Dermis blood vessel endothelial cell (primary cell): ENCODE data around the gene NEK11. TPM values are rescaled to one million over a fixed set of nuclear protein-coding genes. Genes with fewer than 3 reads are reported as not detected.
"Not testable (repeated sequence)": the region's sequence is repeated elsewhere in the genome, so short reads cannot be mapped to it uniquely, and the experiment has no call there.

ENCODE experiments used
- DNase-seq: peaks from one replicate; pipeline ENCODE4 v3.0.0; 2010
- total RNA-seq: library from RNA; depleted of rRNA; stranded (reverse); fragments of >200 nt; gene quantifications from 2 replicates; pipeline ENCODE4 v1.2.3, GENCODE V29; 2014

The NEK11 gene
- total RNA-seq, result 2.8 and 4.1 TPM in 2 replicates

GRCh38 chr3:131026321-131027151 is at the start of gene NEK11, which contains the start of gene ASTE1:
NEK11 (plus strand) TSS chr3:131026877; CDS start chr3:131029709, 2,832 bp downstream.
ASTE1 (minus strand) TSS chr3:131026825; CDS start chr3:131025306, 1,519 bp downstream.
- peak; percentile 90 for DNase-seq

GRCh38 chr3:130979117-130979516 is 47.6 kb upstream of the NEK11 start:
- no peak for DNase-seq

- DNase-seq, result no peak
Observed at GRCh38 chr3:130981469-130981868, 45.2 kb upstream of the NEK11 start.

GRCh38 chr3:130990282-130990681 is 36.4 kb upstream of the NEK11 start:
- no peak for DNase-seq

- DNase-seq, result no peak
Observed at GRCh38 chr3:130991126-130991525, 35.6 kb upstream of the NEK11 start.

GRCh38 chr3:130992344-130992743 is 34.3 kb upstream of the NEK11 start:
- no peak for DNase-seq

- DNase-seq, result no peak
Observed at GRCh38 chr3:130997289-130997688, 29.4 kb upstream of the NEK11 start.

GRCh38 chr3:131001071-131001470 is 25.6 kb upstream of the NEK11 start:
- no peak for DNase-seq

GRCh38 chr3:131004603-131005002 is 22.1 kb upstream of the NEK11 start:
- DNase-seq, result no peak

- no peak for DNase-seq
Observed at GRCh38 chr3:131007256-131007655, 19.4 kb upstream of the NEK11 start.

- DNase-seq, result no peak
Observed at GRCh38 chr3:131007782-131008181, 18.9 kb upstream of the NEK11 start.

- no peak for DNase-seq
Observed at GRCh38 chr3:131008326-131008725, 18.4 kb upstream of the NEK11 start.

GRCh38 chr3:131009698-131010097 is 17.0 kb upstream of the NEK11 start:
- DNase-seq, result no peak

GRCh38 chr3:131018970-131019369 is 7.7 kb upstream of the NEK11 start:
- DNase-seq, result no peak

GRCh38 chr3:131020122-131020693 is 6.5 kb upstream of the NEK11 start:
- no peak for DNase-seq

- DNase-seq, result no peak
Observed at GRCh38 chr3:131025539-131025938, 1.1 kb upstream of the NEK11 start.

- DNase-seq, result no peak
Observed at GRCh38 chr3:131028844-131029243, 2.2 kb downstream of the NEK11 start.

GRCh38 chr3:131031660-131032059 is 5.0 kb downstream of the NEK11 start:
- DNase-seq, result no peak

- DNase-seq, result peak; percentile 76
Observed at GRCh38 chr3:131033480-131034080, 6.9 kb downstream of the NEK11 start.

- DNase-seq, result no peak
Observed at GRCh38 chr3:131036200-131036816, 9.6 kb downstream of the NEK11 start.

- no peak for DNase-seq
Observed at GRCh38 chr3:131036986-131037385, 10.3 kb downstream of the NEK11 start.

GRCh38 chr3:131038326-131038725 is 11.6 kb downstream of the NEK11 start:
- no peak for DNase-seq

GRCh38 chr3:131042271-131042985 is 15.8 kb downstream of the NEK11 start:
- DNase-seq, result not testable (repeated sequence)
